ENCODE results near the gene EXOC8. TPM values are rescaled to one million over a fixed set of nuclear protein-coding genes. Genes with fewer than 3 reads are reported as not detected.

Gene EXOC8
- total and polyA plus RNA-seq, 2 of the 13 experiments (the other 11 are each of a cell fraction or from before 2014, with no cell fraction given) = 2.1 to 7.9 TPM

GRCh38 chr1:231338270-231339128, 847 bp upstream of the EXOC8 start, which contains the start of gene SPRTN (continued):
- TF ChIP-seq ZBTB4 (CRISPR knock-in tag; IDR thresholded peaks at IDR 0.05; ENCODE audit: borderline replicate concordance) (no peak), THAP8 (CRISPR knock-in tag; IDR thresholded peaks at IDR 0.05; ENCODE audit: borderline replicate concordance) (no peak; the same call in 1 of the 2 replicates), CBFB (CRISPR knock-in tag; IDR thresholded peaks at IDR 0.05) (no peak), ZNF350 (CRISPR knock-in tag; IDR thresholded peaks at IDR 0.05; ENCODE audit: borderline replicate concordance, low read depth) (peak; percentile 75; the same call in 1 of the 2 replicates), ZNF282 (IDR thresholded peaks at IDR 0.05; ENCODE audit: partially characterized antibody) (no peak), ZNF773 (CRISPR knock-in tag; IDR thresholded peaks at IDR 0.05; ENCODE audit: borderline replicate concordance) (peak; percentile 43; the same call in 1 of the 2 replicates), SALL1 (CRISPR knock-in tag; IDR thresholded peaks at IDR 0.05) (peak; percentile 60; the same call in 1 of the 2 replicates), CREM (IDR thresholded peaks at IDR 0.05) (no peak), CREM (CRISPR knock-in tag; IDR thresholded peaks at IDR 0.05) (no peak), GMEB2 (CRISPR knock-in tag; IDR thresholded peaks at IDR 0.05; ENCODE audit: low read depth) (no peak), SUZ12 (IDR thresholded peaks at IDR 0.05; ENCODE audit: low read depth, low read length) (no peak), CCDC6 (CRISPR knock-in tag; IDR thresholded peaks at IDR 0.05) (no peak), ZNF343 (CRISPR knock-in tag; IDR thresholded peaks at IDR 0.05) (no peak), NFE2L2 (IDR thresholded peaks at IDR 0.05; ENCODE audit: low read length) (no peak), CENPBD1 (CRISPR knock-in tag; IDR thresholded peaks at IDR 0.05; ENCODE audit: borderline replicate concordance, low read depth) (no peak)

Measured in HepG2 (cell line).